WERI-Rb-1 (cell line): ENCODE measurements around the gene KRT10.

Experiments used
- DNase-seq: peaks from one replicate; pipeline ENCODE4 v3.0.0-alpha.2; 2020
- H3K27ac ChIP-seq: fragments of 250-450 bp; sonication (Bioruptor Pico); 2 replicates; pipeline ENCODE4 v1.5.1; 2020; ENCODE audit warnings: mild to moderate bottlenecking, moderate library complexity
- H3K27me3 ChIP-seq: fragments of 250-450 bp; sonication (Bioruptor Pico); 2 replicates; pipeline ENCODE4 v1.5.1; 2021; ENCODE audit warnings: mild to moderate bottlenecking, low read depth, moderate library complexity; ENCODE audit not compliant: insufficient read depth, severe bottlenecking
- H3K36me3 ChIP-seq: fragments of 250-450 bp; sonication (Bioruptor Pico); 2 replicates; pipeline ENCODE4 v1.5.1; 2020; ENCODE audit warnings: mild to moderate bottlenecking, moderate library complexity
- H3K4me3 ChIP-seq: 2 replicates; pipeline ENCODE4 v1.5.1; 2011; ENCODE audit warnings: low read depth, mild to moderate bottlenecking, control low read depth, low read length
- H3K9me3 ChIP-seq: fragments of 250-450 bp; sonication (Bioruptor Pico); 2 replicates; pipeline ENCODE4 v1.5.1; 2021; ENCODE audit warnings: mild to moderate bottlenecking, moderate library complexity; ENCODE audit not compliant: severe bottlenecking
- TF ChIP-seq, protein P1 (sequence below): IDR thresholded peaks from 2 replicates; pipeline ENCODE4 v1.5.1; 2011; ENCODE audit warnings: low read depth, mild to moderate bottlenecking, control low read depth, inconsistent platforms, low read length

The KRT10 gene

DNA sequence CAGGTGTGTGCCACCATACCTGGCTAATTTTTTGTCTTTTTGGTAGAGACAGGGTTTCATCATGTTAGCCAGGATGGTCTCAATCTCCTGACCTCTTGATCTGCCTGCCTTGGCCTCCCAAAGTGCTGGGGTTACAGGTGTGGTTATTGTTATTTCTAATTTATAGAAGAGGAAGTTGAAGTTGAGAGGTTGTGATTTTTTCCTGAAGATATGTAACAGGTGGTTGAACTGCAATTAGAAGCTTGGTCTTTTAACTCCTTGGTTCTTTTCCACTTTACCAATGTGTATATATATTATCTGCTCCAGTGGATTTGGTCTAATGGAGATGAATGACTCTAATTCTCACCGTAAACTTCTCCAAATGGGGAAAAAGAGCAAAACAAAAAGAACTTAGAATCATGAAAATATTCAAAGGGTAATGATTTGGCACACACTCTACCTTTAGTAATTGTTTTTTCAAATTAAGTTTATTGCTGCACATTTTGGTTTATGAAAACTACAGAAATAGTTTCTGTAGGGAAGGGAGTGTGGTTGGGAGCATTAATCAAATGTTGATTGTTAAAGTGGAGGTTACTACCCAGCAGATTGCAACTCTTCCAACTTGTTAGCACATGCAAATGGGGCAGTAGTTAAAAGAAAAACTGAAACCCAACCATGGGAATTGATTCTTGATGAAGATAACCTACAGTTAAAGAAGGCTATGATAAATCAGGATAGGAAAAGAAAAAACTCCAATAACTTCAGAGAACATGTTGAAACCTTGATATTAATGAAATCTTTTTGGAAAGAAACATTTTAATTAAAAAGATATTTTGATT, 1.8 kb upstream of the KRT10 start:
- Histone ChIP-seq H3K27ac (no peak overlapping the region), H3K9me3 (peaks cover 12% of the 10 kb centered on the region), H3K36me3 (no peaks in the 10 kb centered on the region), H3K4me3 (no peak overlapping the region), H3K27me3 (peaks cover 58% of the 10 kb centered on the region)
- DNase-seq: no peak
- TF ChIP-seq, protein P1, sequence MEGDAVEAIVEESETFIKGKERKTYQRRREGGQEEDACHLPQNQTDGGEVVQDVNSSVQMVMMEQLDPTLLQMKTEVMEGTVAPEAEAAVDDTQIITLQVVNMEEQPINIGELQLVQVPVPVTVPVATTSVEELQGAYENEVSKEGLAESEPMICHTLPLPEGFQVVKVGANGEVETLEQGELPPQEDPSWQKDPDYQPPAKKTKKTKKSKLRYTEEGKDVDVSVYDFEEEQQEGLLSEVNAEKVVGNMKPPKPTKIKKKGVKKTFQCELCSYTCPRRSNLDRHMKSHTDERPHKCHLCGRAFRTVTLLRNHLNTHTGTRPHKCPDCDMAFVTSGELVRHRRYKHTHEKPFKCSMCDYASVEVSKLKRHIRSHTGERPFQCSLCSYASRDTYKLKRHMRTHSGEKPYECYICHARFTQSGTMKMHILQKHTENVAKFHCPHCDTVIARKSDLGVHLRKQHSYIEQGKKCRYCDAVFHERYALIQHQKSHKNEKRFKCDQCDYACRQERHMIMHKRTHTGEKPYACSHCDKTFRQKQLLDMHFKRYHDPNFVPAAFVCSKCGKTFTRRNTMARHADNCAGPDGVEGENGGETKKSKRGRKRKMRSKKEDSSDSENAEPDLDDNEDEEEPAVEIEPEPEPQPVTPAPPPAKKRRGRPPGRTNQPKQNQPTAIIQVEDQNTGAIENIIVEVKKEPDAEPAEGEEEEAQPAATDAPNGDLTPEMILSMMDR: no peak

DNA sequence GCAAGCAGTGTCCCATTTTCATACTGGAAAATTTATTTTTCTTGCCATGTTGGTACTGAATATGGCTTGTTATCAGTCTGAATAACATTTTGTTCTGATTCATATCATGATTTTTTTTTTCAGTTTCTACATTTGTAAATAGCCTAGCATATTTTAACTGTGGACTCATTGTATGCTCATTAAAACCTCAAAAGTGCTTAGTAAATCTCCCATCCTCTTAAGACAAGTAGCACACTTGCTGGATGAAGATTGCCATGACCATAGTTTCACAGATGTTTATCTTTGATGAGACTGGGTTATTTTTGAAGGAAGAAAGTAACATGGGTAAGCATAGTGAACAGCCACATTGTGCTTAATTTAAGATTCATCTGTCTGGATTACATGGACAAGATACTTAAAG, 878 bp downstream of the KRT10 start:
- no peak for DNase-seq
- TF ChIP-seq, protein P1: no peak
- H3K27me3 ChIP-seq: peaks cover 39% of the 10 kb centered on the region
- H3K36me3 ChIP-seq: no peaks in the 10 kb centered on the region
- H3K27ac ChIP-seq: no peak overlapping the region
- no peak overlapping the region for H3K4me3 ChIP-seq
- peaks cover 19% of the 10 kb centered on the region for H3K9me3 ChIP-seq

DNA sequence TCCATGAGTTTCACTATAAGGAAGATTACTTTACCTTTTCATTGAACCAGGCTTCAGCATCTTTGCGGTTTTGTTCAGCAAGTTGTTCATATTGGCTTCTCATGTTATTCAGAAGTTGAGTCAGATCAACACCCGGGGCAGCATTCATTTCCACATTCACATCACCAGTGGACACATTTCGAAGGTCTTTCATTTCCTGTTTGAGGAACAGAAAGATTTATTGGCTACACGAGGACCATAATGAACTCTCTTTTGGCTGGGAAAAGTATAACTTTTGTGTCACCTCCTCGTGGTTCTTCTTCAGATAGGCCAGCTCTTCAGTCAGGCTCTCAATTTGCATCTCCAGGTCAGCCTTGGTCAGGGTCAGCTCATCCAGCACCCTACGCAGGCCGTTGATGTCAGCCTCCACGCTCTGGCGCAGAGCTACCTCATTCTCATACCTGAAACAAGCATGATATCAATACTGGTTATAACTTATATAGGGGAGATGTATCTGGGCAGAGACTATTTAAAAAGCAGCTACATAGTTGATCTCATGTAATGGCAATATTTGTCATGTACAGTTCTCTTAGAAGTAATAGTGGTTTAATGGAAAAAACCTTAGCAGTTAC, 2.1 kb downstream of the KRT10 start:
- no peaks in the 10 kb centered on the region for H3K36me3 ChIP-seq
- no peak overlapping the region for H3K27ac ChIP-seq
- H3K27me3 ChIP-seq: peaks cover 27% of the 10 kb centered on the region
- DNase-seq: no peak
- H3K4me3 ChIP-seq: no peak overlapping the region
- TF ChIP-seq, protein P1: no peak
- peaks cover 19% of the 10 kb centered on the region for H3K9me3 ChIP-seq

DNA sequence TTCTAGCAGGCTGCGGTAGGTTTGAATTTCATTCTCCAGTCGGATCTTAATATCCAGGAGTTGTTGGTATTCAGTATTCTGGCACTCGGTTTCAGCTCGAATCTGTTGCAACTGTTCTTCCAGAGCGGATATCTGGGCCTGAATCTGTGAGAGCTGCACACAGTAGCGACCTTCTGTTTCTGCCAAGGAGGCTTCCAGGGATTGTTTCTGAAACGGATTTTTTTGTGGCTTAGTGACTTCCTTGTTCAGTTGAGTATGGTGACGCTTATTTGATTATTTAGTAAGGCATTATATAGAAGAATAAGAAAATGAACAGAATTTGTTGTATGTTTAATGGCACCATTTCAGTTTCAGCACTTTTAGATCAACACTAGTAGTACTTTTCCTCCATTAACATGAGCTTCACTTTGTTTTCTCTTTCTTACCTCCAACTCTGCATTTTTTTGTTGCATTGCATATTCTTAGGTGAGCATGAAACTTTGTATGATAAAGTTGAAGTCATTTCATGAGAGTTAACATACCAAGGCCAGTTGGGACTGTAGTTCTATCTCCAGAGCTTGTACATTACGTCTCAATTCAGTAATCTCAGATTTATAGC, 2.8 kb downstream of the KRT10 start:
- Histone ChIP-seq H3K9me3 (peaks cover 24% of the 10 kb centered on the region), H3K4me3 (peak overlapping the region; percentile 70), H3K27ac (no peak overlapping the region), H3K36me3 (no peaks in the 10 kb centered on the region), H3K27me3 (peaks cover 20% of the 10 kb centered on the region)
- no peak for DNase-seq
- TF ChIP-seq, protein P1: no peak

DNA sequence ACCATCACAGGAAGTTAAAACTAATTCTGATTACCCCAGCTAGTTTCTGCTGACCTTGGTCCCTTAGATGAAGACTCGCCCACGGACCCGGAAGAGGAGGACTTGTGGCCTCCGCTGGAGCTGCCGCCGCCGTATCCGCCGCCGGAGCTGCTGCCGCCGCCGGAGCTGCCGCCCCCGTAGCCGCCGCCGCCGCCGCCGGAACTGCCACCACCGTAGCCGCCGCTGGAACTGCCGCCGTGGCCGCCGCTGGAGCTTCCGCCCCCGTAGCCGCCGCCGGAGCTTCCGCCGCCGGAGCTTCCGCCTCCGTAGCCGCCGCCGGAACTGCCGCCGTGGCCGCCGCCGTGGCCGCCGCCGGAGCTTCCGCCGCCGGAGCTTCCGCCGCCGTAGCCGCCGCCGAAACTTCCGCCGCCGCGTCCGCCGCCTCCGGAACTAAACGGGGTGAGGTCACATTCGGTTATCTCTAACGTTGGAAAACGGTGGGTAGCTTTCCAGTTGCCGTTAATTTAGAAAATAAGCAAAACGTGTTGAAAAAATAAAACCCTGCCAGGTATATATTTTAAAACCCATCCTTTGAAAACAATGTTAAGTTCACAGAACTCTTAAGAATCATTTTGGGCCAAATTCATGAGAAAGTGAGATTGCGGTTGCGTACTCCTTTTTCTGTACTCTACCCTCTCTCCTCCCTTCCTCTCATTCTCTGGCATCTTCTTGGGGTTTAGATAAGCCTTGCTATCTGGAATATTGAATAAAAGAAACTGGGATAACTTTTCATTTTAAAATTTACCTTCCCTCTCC, 3.5 kb downstream of the KRT10 start:
- TF ChIP-seq, protein P1: no peak
- H3K27me3 ChIP-seq: peaks cover 14% of the 10 kb centered on the region
- H3K36me3 ChIP-seq: no peaks in the 10 kb centered on the region
- peaks cover 26% of the 10 kb centered on the region for H3K9me3 ChIP-seq
- H3K27ac ChIP-seq: peak overlapping the region; percentile 34; the same call in 1 of the 2 replicates
- DNase-seq: peak; percentile 85
- peak overlapping the region; percentile 85 for H3K4me3 ChIP-seq
